ENCODE results near the gene POLA2.

- TF ChIP-seq RARB (CRISPR knock-in tag; IDR thresholded peaks at IDR 0.05) (no peak), CREB5 (CRISPR knock-in tag; IDR thresholded peaks at IDR 0.05; ENCODE audit: low read depth) (no peak), ISL1 (CRISPR knock-in tag; IDR thresholded peaks at IDR 0.05) (no peak), BACH2 (CRISPR knock-in tag; IDR thresholded peaks at IDR 0.05; ENCODE audit: borderline replicate concordance) (no peak)
Observed at GRCh38 chr11:65304110-65304509, 42.3 kb downstream of the POLA2 start.

All from SK-N-SH treated with all-trans-retinoic acid at 6 μM for 48 hours (cell line).